H9 (cell line): ENCODE data around the gene ZCWPW2. TPM values are rescaled to one million over a fixed set of nuclear protein-coding genes. Genes with fewer than 3 reads are reported as not detected.

Source experiments
- DNase-seq: peaks from one replicate; pipeline ENCODE4 v3.0.0-alpha.2; 2017
- H2AFZ ChIP-seq: one replicate; pipeline ENCODE4 v1.6.1; 2013; ENCODE audit warnings: mild to moderate bottlenecking, low read length, control low read depth, moderate library complexity
- H2AK5ac ChIP-seq: 2 replicates; pipeline ENCODE4 v1.6.1; 2013; ENCODE audit warnings: low read length, control low read depth, mixed read lengths; ENCODE audit not compliant: insufficient read length
- H2BK120ac ChIP-seq: one replicate; pipeline ENCODE4 v1.6.1; 2013; ENCODE audit warnings: low read depth, mild to moderate bottlenecking, low read length, control low read depth, inconsistent platforms; ENCODE audit not compliant: poor library complexity, severe bottlenecking
- H2BK12ac ChIP-seq: 2 replicates; pipeline ENCODE4 v1.6.1; 2013; ENCODE audit warnings: low read length, control low read depth, mixed read lengths, low read depth; ENCODE audit not compliant: insufficient read length
- H2BK15ac ChIP-seq: 2 replicates; pipeline ENCODE4 v1.6.1; 2013; ENCODE audit warnings: low read depth, low read length, control low read depth
- H2BK20ac ChIP-seq: one replicate; pipeline ENCODE4 v1.6.1; 2013; ENCODE audit warnings: low read depth, mild to moderate bottlenecking, low read length, control low read depth, inconsistent platforms; ENCODE audit not compliant: poor library complexity, severe bottlenecking
- H2BK5ac ChIP-seq: 2 replicates; pipeline ENCODE4 v1.6.1; 2013; ENCODE audit warnings: low read length, control low read depth, mixed read lengths; ENCODE audit not compliant: insufficient read length
- H3K14ac ChIP-seq: 2 replicates; pipeline ENCODE4 v1.6.1; 2013; ENCODE audit warnings: low read length, control low read depth; ENCODE audit not compliant: insufficient read depth
- H3K18ac ChIP-seq: 2 replicates; pipeline ENCODE4 v1.6.1; 2013; ENCODE audit warnings: low read depth, mild to moderate bottlenecking, mixed read lengths, low read length, control low read depth; ENCODE audit not compliant: insufficient read length
- H3K23ac ChIP-seq: 2 replicates; pipeline ENCODE4 v1.6.1; 2013; ENCODE audit warnings: low read length, control low read depth, mixed read lengths, low read depth; ENCODE audit not compliant: insufficient read length
- H3K23me2 ChIP-seq: 2 replicates; pipeline ENCODE4 v1.6.1; 2013; ENCODE audit warnings: low read depth, mild to moderate bottlenecking, mixed read lengths, low read length, control low read depth; ENCODE audit not compliant: insufficient read length, poor library complexity, severe bottlenecking
- H3K27ac ChIP-seq: 2 replicates; pipeline ENCODE4 v1.5.1; 2013; ENCODE audit warnings: low read length, control low read depth, mixed read lengths, low read depth; ENCODE audit not compliant: insufficient read length
- H3K27me3 ChIP-seq: 2 replicates; pipeline ENCODE4 v1.6.1; 2013; ENCODE audit warnings: low read length, control low read depth, inconsistent platforms; ENCODE audit not compliant: insufficient read depth
- H3K4ac ChIP-seq: 2 replicates; pipeline ENCODE4 v1.6.1; 2013; ENCODE audit warnings: low read depth, mild to moderate bottlenecking, control low read depth, inconsistent platforms, low read length, moderate library complexity
- H3K4me1 ChIP-seq: 2 replicates; pipeline ENCODE4 v1.6.1; 2013; ENCODE audit warnings: low read length, control low read depth, inconsistent platforms; ENCODE audit not compliant: insufficient read depth
- H3K4me2 ChIP-seq: 2 replicates; pipeline ENCODE4 v1.6.1; 2013; ENCODE audit warnings: low read length, control low read depth, mixed read lengths; ENCODE audit not compliant: insufficient read length, insufficient read depth
- H3K56ac ChIP-seq: 2 replicates; pipeline ENCODE4 v1.6.1; 2013; ENCODE audit warnings: low read depth, mild to moderate bottlenecking, mixed read lengths, low read length, control low read depth; ENCODE audit not compliant: insufficient read length
- H3K79me1 ChIP-seq: 2 replicates; pipeline ENCODE4 v1.6.1; 2013; ENCODE audit warnings: low read depth, mild to moderate bottlenecking, moderate library complexity, low read length, control low read depth, inconsistent platforms; ENCODE audit not compliant: insufficient read depth, poor library complexity, severe bottlenecking
- H3K79me2 ChIP-seq: 2 replicates; pipeline ENCODE4 v1.6.1; 2013; ENCODE audit warnings: low read length, control low read depth, inconsistent platforms; ENCODE audit not compliant: insufficient read depth
- H3K9ac ChIP-seq: 2 replicates; pipeline ENCODE4 v1.6.1; 2013; ENCODE audit warnings: low read length, control low read depth, mixed read lengths; ENCODE audit not compliant: insufficient read length; ENCODE audit errors: extremely low read depth
- H3K9me3 ChIP-seq: one replicate; pipeline ENCODE4 v1.6.1; 2013; ENCODE audit warnings: low read depth, low read length, inconsistent platforms; ENCODE audit not compliant: control insufficient read depth
- H3T11ph ChIP-seq: one replicate; pipeline ENCODE4 v1.6.1; 2013; ENCODE audit warnings: mild to moderate bottlenecking, low read length, control low read depth, inconsistent platforms
- H4K20me1 ChIP-seq: one replicate; pipeline ENCODE4 v1.6.1; 2013; ENCODE audit not compliant: control insufficient read depth, insufficient read length, insufficient read depth
- H4K5ac ChIP-seq: 2 replicates; pipeline ENCODE4 v1.6.1; 2013; ENCODE audit warnings: low read depth, mild to moderate bottlenecking, mixed read lengths, low read length, control low read depth; ENCODE audit not compliant: insufficient read length
- H4K8ac ChIP-seq: replicated peaks from 2 replicates; pipeline ENCODE4 v1.6.1; 2013; ENCODE audit warnings: low read length, control low read depth, mixed read lengths, low read depth; ENCODE audit not compliant: insufficient read length
- H4K91ac ChIP-seq: 2 replicates; pipeline ENCODE4 v1.6.1; 2013; ENCODE audit warnings: low read depth, mild to moderate bottlenecking, moderate library complexity, mixed read lengths, low read length, control low read depth; ENCODE audit not compliant: insufficient read length
- H3K27ac Mint-ChIP-seq, 3 experiments: 2 replicates in 2 of 3; 3 replicates in 1 of 3; pipeline ENCODE4 v1.8.0; 2020 to 2021; ENCODE audit warnings: mixed read lengths in 3 of 3, mild to moderate bottlenecking in 1 of 3, moderate library complexity in 1 of 3
- H3K27me3 Mint-ChIP-seq: 2 replicates; pipeline ENCODE4 v1.8.0; 2021; ENCODE audit warnings: low read depth, mild to moderate bottlenecking, moderate library complexity, mixed read lengths
- H3K36me3 Mint-ChIP-seq, 3 experiments: 2 replicates in 2 of 3; 3 replicates in 1 of 3; pipeline ENCODE4 v1.8.0; 2020 to 2021; ENCODE audit warnings: low read depth in 3 of 3, mixed read lengths in 3 of 3; ENCODE audit not compliant: insufficient read depth in 1 of 3
- H3K4me1 Mint-ChIP-seq, 2 experiments: 2 replicates each; pipeline ENCODE4 v1.8.0; 2020; ENCODE audit warnings: mixed read lengths in 2 of 2
- H3K4me3 Mint-ChIP-seq, 2 experiments: 2 replicates in 1 of 2; 3 replicates in 1 of 2; pipeline ENCODE4 v1.8.0; 2020 to 2021; ENCODE audit warnings: mild to moderate bottlenecking in 2 of 2, mixed read lengths in 2 of 2, moderate library complexity in 1 of 2
- H3K9me3 Mint-ChIP-seq, 2 experiments: 2 replicates in 1 of 2; 3 replicates in 1 of 2; pipeline ENCODE4 v1.8.0; 2020; ENCODE audit warnings: mild to moderate bottlenecking in 2 of 2, mixed read lengths in 2 of 2, moderate library complexity in 1 of 2
- CTCF ChIP-seq: fragments of 200-600 bp; sonication (generic); conservative IDR thresholded peaks from 3 replicates; pipeline ENCODE4 v1.8.0; 2021; ENCODE audit warnings: antibody characterized with exemption, mild to moderate bottlenecking
- WGBS: extraction: QIAGEN DNeasy Blood & Tissue Kit; methylation state at CpG from one replicate; pipeline ENCODE4 v1.1.7; 2013; ENCODE audit warnings: missing lambda C conversion rate, low lambda C conversion rate, mixed read lengths; ENCODE audit not compliant: insufficient read length; ENCODE audit errors: extremely low coverage; 5-methylcytosine and 5-hydroxymethylcytosine counted together
- total RNA-seq: library from RNA; stranded (reverse); gene quantifications from 2 replicates; pipeline ENCODE4 v1.2.1, GENCODE V29; 2021

The ZCWPW2 gene
- total RNA-seq, 1 experiment from 2014 or later: 0.35 TPM

GRCh38 chr3:28376424-28376823 is 27.9 kb downstream of the ZCWPW2 start:
- Histone ChIP-seq H2BK20ac (no peak overlapping the region), H4K20me1 (no peaks in the 10 kb centered on the region), H3K14ac (no peak overlapping the region), H3K4me2 (no peak overlapping the region), H3K23me2 (no peaks in the 10 kb centered on the region), H4K8ac (no peak overlapping the region), H3K27ac (no peak overlapping the region), H3K9me3 (no peaks in the 10 kb centered on the region), H2BK5ac (no peak overlapping the region), H3T11ph (no peak overlapping the region), H2AK5ac (no peak overlapping the region), H3K23ac (no peak overlapping the region), H2BK120ac (no peak overlapping the region), H3K56ac (no peak overlapping the region), H2AFZ (no peak overlapping the region), H3K79me1 (no peaks in the 10 kb centered on the region), H2BK12ac (no peak overlapping the region), H3K4me1 (no peaks in the 10 kb centered on the region), H3K4ac (no peak overlapping the region), H4K91ac (no peak overlapping the region), H4K5ac (no peak overlapping the region), H3K18ac (no peak overlapping the region), H3K9ac (no peak overlapping the region), H2BK15ac (no peak overlapping the region), H3K27me3 (no peaks in the 10 kb centered on the region), H3K79me2 (no peaks in the 10 kb centered on the region)
- H3K27me3 Mint-ChIP-seq: no peaks in the 10 kb centered on the region
- 0 out of 7 replicates have a peak, but pooled peaks cover 0 to 5% (median 0%) of the 10 kb centered on the region in 3 experiments for H3K36me3 Mint-ChIP-seq
- TF ChIP-seq CTCF: no peak
- WGBS: no CpG with 5 or more reads among the region's 4 CpGs
- H3K9me3 Mint-ChIP-seq: peaks cover 3 to 6% of the 10 kb centered on the region in 2 experiments; a peak in 3 of 5 replicates
- no peak for DNase-seq
- no peak overlapping the region for H3K4me3 Mint-ChIP-seq
- no peak overlapping the region for H3K27ac Mint-ChIP-seq
- H3K4me1 Mint-ChIP-seq: no peaks in the 10 kb centered on the region
